NCI-H345 treated with DMSO at 0.1 percent for 48 hours (cell line): ENCODE data around the gene EPRS1.
"Not testable (repeated sequence)": the region's sequence is repeated elsewhere in the genome, so short reads cannot be mapped to it uniquely, and the experiment has no call there.

Experiments
- DNase-seq: peaks from one replicate; lab custom pipeline; 2025; ENCODE audit not compliant: unreplicated experiment; lab: John Stamatoyannopoulos, UW

The EPRS1 gene

DNA sequence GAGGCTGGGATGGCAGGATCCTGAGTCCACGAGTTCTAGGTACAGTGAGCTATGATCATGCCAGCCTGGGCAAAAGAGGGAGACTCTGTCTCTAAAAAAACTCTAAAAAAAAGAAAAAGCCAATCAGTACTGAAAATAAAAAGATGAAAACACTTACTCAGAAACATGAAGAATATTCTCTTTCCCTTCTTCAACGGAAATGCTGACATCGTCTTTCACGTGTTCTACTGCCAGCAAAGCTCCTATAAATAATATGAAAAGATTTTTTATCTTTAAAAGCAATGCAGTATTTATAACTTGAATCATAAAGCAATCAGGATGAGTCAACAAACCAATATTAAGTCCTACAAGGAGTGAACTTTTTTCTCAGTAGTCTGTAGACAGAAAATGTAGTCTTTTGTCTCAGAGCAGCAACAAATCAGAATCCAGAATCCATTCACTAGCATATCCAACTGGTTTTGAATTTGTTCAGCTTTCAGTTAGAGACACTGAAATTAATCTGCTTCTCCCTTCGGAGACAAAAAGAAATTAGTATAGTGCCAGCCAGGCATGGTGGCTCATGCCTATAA, 6.2 kb downstream of the EPRS1 start:
- no peak for DNase-seq

- no peak for DNase-seq
Measured at GRCh38 chr1:220038640-220039039, 7.7 kb downstream of the EPRS1 start.

GRCh38 chr1:220037810-220038209, 8.5 kb downstream of the EPRS1 start:
- DNase-seq: not testable (repeated sequence)

GRCh38 chr1:220032911-220033310, 13.4 kb downstream of the EPRS1 start:
- no peak for DNase-seq

DNA sequence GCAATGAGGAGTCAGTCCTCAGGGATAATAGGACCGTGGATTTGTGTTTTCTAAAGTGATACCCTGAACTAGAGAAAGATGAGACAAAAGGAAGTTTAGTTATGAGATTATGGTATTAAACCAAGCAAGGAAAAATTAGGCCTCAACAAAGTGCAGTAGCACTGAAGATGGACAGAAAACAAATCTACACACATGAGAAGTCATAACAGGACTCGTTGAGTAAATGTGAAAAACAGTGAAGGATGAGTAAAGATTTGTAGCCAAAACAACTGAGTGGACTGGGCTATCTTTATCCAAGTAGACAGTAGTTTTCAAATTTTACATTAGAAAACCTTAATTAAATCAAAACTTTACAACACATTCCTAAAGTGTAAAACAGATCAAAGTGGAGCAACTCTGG, 15.0 kb downstream of the EPRS1 start:
- DNase-seq: no peak

DNA sequence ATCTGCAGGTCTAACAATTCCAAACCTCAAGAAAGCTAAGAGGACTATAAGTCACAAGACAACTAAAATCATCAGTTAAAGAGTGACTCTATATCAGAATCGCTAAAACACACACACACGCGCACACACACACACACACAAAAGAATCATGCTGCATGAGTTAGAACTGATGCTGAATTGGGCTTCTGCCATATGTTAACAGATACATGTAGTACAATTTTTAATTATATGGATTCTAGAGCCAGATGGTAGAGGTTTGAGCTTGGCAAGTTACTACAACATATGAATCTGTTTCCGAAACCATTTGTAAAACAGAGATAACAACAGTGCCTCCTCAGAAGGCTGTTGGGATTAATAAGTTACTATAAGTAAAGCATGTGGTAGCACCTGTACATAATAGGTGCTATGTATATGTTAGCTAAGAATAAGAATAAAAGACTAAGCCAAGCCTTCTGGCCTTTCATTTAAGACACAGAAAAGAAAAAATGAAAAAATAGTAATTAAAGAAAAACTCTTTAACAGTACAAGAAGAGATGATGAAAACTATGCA, 17.9 kb downstream of the EPRS1 start:
- no peak for DNase-seq

DNA sequence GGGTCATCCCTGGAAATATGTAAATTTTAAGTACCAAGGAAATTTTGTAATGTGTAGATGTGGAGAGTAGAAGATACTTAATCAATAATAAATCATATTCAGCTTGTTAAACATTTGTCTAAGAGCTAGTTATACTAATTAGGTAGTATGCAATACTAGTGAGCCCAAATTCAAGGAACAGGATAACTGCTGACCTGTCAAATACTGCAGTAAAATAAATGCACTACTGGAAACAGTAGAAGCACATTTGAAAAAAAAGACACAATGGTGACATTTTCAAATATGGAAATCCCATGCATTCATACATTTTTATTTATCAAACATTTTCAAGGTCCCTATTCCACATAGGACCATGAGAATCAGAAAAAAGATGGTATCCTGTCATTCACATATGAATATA, 27.2 kb downstream of the EPRS1 start:
- no peak for DNase-seq

DNA sequence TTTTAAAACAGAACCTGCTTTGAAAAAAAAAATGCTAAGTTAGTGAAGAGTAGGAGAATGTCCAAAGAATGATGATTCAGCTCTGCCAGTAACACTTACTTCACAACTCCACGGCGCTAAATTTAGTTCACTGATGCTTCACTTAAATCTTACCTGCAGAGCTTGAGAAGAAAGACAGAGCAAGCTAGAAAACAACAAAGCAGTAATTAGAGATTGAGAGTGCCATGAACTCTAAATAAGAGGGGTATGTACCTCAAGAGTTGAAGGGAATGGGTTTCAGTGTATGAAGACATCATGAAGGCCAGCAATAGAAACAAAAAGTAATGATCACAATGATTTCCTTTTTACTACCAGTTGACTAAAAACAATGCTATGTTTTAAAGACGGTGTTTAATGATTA, 32.8 kb downstream of the EPRS1 start:
- DNase-seq: no peak

DNA sequence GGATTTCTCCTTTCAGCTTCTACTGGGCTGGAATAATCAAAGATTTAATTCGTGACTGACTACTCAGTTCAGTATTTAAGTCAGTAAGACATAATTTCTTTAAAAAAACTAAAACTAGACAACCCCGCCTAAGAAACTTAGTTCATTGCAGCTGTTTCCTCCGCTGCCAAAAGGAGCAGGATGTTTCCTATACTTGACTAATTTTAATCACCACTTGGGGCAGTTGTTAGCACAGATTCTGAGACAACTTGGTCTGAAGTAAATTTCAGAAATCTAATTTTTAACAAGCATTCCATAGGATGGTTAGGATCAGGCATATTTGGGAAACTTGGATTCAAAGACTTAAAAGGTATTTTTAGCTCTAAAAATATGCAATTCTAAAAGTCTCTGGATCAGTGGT, 34.0 kb downstream of the EPRS1 start:
- DNase-seq: no peak

DNA sequence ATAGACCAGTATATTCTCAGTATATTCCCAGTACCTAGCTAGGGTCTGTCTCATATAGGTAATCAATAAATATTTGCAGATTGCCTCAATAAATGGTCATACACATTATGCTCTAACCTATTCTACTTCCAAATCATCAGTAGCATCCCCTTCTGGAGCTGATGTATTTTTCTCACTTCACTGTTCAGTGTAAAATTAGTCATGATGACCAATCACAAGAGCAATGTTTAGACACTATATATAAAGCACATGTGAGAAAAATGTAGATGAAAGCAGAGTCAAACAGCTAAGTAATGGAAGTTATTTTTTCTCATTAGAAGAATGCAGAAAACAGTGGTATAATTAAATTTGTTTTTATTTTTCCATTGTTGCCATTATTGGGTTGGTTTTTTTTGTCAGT, 34.7 kb downstream of the EPRS1 start:
- DNase-seq: no peak

GRCh38 chr1:220007438-220007837, 38.9 kb downstream of the EPRS1 start:
- DNase-seq: no peak

GRCh38 chr1:220005489-220005888, 40.8 kb downstream of the EPRS1 start:
- DNase-seq: no peak

GRCh38 chr1:220003610-220004299, 42.5 kb downstream of the EPRS1 start:
- no peak for DNase-seq

DNA sequence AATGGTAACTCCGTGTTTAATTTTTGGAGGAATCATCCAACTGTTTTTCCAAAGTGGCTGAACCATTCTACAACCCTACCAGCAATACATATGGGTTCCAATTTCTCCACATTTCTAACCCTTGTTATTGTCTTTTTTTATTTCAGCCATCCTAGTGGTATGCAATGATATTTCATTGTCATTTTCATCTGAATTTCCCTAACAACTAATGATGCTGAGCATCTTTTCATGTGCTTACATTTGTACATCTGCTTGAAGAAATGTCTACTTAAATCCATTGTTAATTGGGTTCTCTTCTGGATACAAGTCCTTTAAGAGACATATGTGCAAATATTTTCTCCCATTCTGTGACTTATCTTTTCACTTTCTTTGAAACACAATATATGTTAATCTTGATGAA, 43.3 kb downstream of the EPRS1 start:
- DNase-seq: no peak

DNA sequence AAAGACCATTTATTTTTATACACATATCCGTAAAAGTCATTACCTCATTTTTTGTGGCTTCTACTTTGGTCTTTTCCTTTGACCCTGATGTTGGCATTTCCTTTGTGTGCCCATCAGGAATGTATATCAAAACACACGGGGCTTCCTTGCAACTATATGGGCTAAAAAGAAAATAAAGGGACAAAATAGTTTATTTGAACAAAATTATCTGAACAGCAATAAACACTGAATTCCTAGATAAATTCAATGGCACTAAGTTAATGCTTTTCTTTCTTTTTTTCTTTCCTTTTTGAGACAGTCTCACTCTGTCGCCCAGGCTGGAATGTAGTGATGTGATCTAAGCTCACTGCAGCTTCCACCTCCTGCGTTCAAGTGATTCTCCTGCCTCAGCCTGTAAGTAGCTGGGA, 45.2 kb downstream of the EPRS1 start:
- DNase-seq: no peak

DNA sequence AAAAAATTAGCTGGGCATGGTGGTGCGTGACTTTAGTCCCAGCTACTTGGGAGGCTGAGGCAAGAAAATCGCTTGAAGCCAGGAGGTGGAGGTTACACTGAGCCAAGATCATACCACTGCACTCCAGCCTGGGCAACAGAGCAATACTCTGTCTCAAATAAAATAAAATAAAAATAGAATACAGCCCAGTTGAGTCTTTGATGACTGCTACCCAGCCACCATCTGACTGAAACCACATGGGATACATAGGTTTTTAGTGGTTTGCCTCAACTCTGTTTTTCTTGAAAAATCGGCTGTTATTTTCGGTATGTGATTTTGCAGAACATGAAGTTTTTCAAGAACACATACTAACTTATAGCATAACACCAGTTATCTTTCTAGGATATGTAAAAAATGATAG, 46.5 kb downstream of the EPRS1 start:
- DNase-seq: no peak
